ENCODE results near the gene RASSF1. TPM values are rescaled to one million over a fixed set of nuclear protein-coding genes. Genes with fewer than 3 reads are reported as not detected.
A peak's percentile ranks its signal among the peaks of the same experiment; 100 is the strongest.

RASSF1 gene
- total RNA-seq, 1 donor from 2014 or later = 26.5 TPM

GRCh38 chr3:50351323-50351697 lies 10.7 kb upstream of the RASSF1 start:
- Histone ChIP-seq H2AFZ (ENCODE audit: low read depth, low read length) (peak overlapping the region; percentile 98), H3K36me3 (ENCODE audit: insufficient read depth, low read length) (peaks cover 11% of the 10 kb centered on the region), H3K79me2 (ENCODE audit: insufficient read depth, low read length) (peaks cover 68% of the 10 kb centered on the region), H3K4me2 (ENCODE audit: low read length) (peak overlapping the region; percentile 100), H3K9ac (ENCODE audit: low read length) (peak overlapping the region; percentile 85), H3K27me3 (ENCODE audit: insufficient read depth, low read length) (no peaks in the 10 kb centered on the region), H3K27ac (ENCODE audit: low read depth, low read length) (no peak overlapping the region), H4K20me1 (ENCODE audit: insufficient read depth, low read length) (peaks cover 52% of the 10 kb centered on the region), H3K4me1 (ENCODE audit: insufficient read depth, low read length) (peaks cover 30% of the 10 kb centered on the region), H3K9me3 (ENCODE audit: insufficient read depth, low read depth, low read length) (no peaks in the 10 kb centered on the region), H3K4me3 (ENCODE audit: insufficient read depth, low read depth, low read length) (peak overlapping the region; percentile 92)
- FAIRE-seq = no peak
- Mint-ChIP-seq H3K4me3 (ENCODE audit: unreplicated experiment) (peak overlapping the region; percentile 83), H3K27ac (ENCODE audit: unreplicated experiment) (peak overlapping the region; percentile 80), H3K27me3 (ENCODE audit: low read depth, unreplicated experiment) (no peaks in the 10 kb centered on the region), H3K9me3 (ENCODE audit: unreplicated experiment) (no peaks in the 10 kb centered on the region), H3K36me3 (ENCODE audit: low read depth, unreplicated experiment) (peaks cover 11% of the 10 kb centered on the region), H3K4me1 (ENCODE audit: low read depth, unreplicated experiment) (peaks cover 10% of the 10 kb centered on the region)
- DNase-seq (ENCODE audit: low read depth) = no peak
- TF ChIP-seq CTCF (IDR thresholded peaks at IDR 0.05; ENCODE audit: insufficient read depth, low read depth, low read length) = no peak
- TF ChIP-seq EZH2 (IDR thresholded peaks at IDR 0.05; ENCODE audit: insufficient read depth, low read length) = no peak

GRCh38 chr3:50350527-50351322 lies 10.1 kb upstream of the RASSF1 start, which contains the start of the genes CYB561D2 and NPRL2:
TSS of gene CYB561D2 (plus strand) at chr3:50350862. CDS start at chr3:50351434, 572 bp downstream.
TSS of gene NPRL2 (minus strand) at chr3:50350775. CDS start at chr3:50350652, 123 bp downstream.
- H3K36me3 ChIP-seq (ENCODE audit: insufficient read depth, low read length) = peaks cover 11% of the 10 kb centered on the region
- peak within 1 kb of the TSS; percentile 80 for H3K27ac ChIP-seq (ENCODE audit: low read depth, low read length)
- peak within 1 kb of the TSS; percentile 80 for H3K27ac Mint-ChIP-seq (ENCODE audit: unreplicated experiment)
- peak within 1 kb of the TSS; percentile 92 for H3K4me3 ChIP-seq (ENCODE audit: insufficient read depth, low read depth, low read length)
- FAIRE-seq = peak; percentile 13
- peaks cover 3% of the 10 kb centered on the region for H3K27me3 Mint-ChIP-seq (ENCODE audit: low read depth, unreplicated experiment)
- no peaks in the 10 kb centered on the region for H3K27me3 ChIP-seq (ENCODE audit: insufficient read depth, low read length)
- H3K79me2 ChIP-seq (ENCODE audit: insufficient read depth, low read length) = peaks cover 62% of the 10 kb centered on the region
- H3K4me2 ChIP-seq (ENCODE audit: low read length) = peak within 1 kb of the TSS; percentile 100
- TF ChIP-seq EZH2 (IDR thresholded peaks at IDR 0.05; ENCODE audit: insufficient read depth, low read length) (no peak), CTCF (IDR thresholded peaks at IDR 0.05; ENCODE audit: insufficient read depth, low read depth, low read length) (no peak)
- peaks cover 11% of the 10 kb centered on the region for H3K36me3 Mint-ChIP-seq (ENCODE audit: low read depth, unreplicated experiment)
- peak within 1 kb of the TSS; percentile 83 for H3K4me3 Mint-ChIP-seq (ENCODE audit: unreplicated experiment)
- H4K20me1 ChIP-seq (ENCODE audit: insufficient read depth, low read length) = peaks cover 46% of the 10 kb centered on the region
- H2AFZ ChIP-seq (ENCODE audit: low read depth, low read length) = peak within 1 kb of the TSS; percentile 98
- peak within 1 kb of the TSS; percentile 85 for H3K9ac ChIP-seq (ENCODE audit: low read length)
- peaks cover 2% of the 10 kb centered on the region for H3K9me3 Mint-ChIP-seq (ENCODE audit: unreplicated experiment)
- peak; percentile 87 for DNase-seq (ENCODE audit: low read depth)
- H3K9me3 ChIP-seq (ENCODE audit: insufficient read depth, low read depth, low read length) = no peaks in the 10 kb centered on the region
- peaks cover 27% of the 10 kb centered on the region for H3K4me1 ChIP-seq (ENCODE audit: insufficient read depth, low read length)
- peaks cover 10% of the 10 kb centered on the region for H3K4me1 Mint-ChIP-seq (ENCODE audit: low read depth, unreplicated experiment)

DNA sequence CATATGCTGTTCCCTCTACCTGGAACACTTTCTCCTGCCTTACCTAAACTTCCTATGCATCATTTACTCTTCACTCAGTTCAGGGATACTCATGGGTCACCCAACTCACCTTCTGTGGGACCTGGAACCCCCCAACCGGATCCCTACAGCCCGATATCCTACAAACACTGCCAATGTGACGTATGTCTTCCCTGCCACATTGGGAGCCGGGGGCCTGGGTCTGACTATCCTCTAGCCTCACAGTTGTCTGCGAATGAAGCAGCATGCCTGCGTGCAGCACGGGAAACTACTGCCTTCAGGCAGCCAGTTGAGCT lies 9.5 kb upstream of the RASSF1 start:
- no peak for FAIRE-seq
- H3K79me2 ChIP-seq (ENCODE audit: insufficient read depth, low read length) = peaks cover 57% of the 10 kb centered on the region

More for the DNA sequence above, 9.5 kb upstream of the RASSF1 start:
- Mint-ChIP-seq H3K27me3 (ENCODE audit: low read depth, unreplicated experiment) (peaks cover 4% of the 10 kb centered on the region), H3K9me3 (ENCODE audit: unreplicated experiment) (peaks cover 2% of the 10 kb centered on the region), H3K27ac (ENCODE audit: unreplicated experiment) (no peak overlapping the region), H3K4me1 (ENCODE audit: low read depth, unreplicated experiment) (peaks cover 10% of the 10 kb centered on the region), H3K4me3 (ENCODE audit: unreplicated experiment) (peak overlapping the region; percentile 83), H3K36me3 (ENCODE audit: low read depth, unreplicated experiment) (peaks cover 7% of the 10 kb centered on the region)
- peak overlapping the region; percentile 92 for H3K4me3 ChIP-seq (ENCODE audit: insufficient read depth, low read depth, low read length)
- peak overlapping the region; percentile 100 for H3K4me2 ChIP-seq (ENCODE audit: low read length)
- H3K9me3 ChIP-seq (ENCODE audit: insufficient read depth, low read depth, low read length) = no peaks in the 10 kb centered on the region
- no peak for TF ChIP-seq CTCF (IDR thresholded peaks at IDR 0.05; ENCODE audit: insufficient read depth, low read depth, low read length)
- no peak for TF ChIP-seq EZH2 (IDR thresholded peaks at IDR 0.05; ENCODE audit: insufficient read depth, low read length)
- H3K9ac ChIP-seq (ENCODE audit: low read length) = peak overlapping the region; percentile 85
- no peak for DNase-seq (ENCODE audit: low read depth)
- peaks cover 11% of the 10 kb centered on the region for H3K36me3 ChIP-seq (ENCODE audit: insufficient read depth, low read length)
- no peaks in the 10 kb centered on the region for H3K27me3 ChIP-seq (ENCODE audit: insufficient read depth, low read length)
- peak overlapping the region; percentile 80 for H3K27ac ChIP-seq (ENCODE audit: low read depth, low read length)
- peaks cover 41% of the 10 kb centered on the region for H4K20me1 ChIP-seq (ENCODE audit: insufficient read depth, low read length)
- peaks cover 31% of the 10 kb centered on the region for H3K4me1 ChIP-seq (ENCODE audit: insufficient read depth, low read length)
- peak overlapping the region; percentile 98 for H2AFZ ChIP-seq (ENCODE audit: low read depth, low read length)

Data from astrocyte (in vitro differentiated cells and primary cell).